AG08396 (cell line): ENCODE measurements around the gene PKDCC.
A peak's percentile ranks its signal among the peaks of the same experiment; 100 is the strongest.

Experiments used
- DNase-seq: peaks from one replicate; pipeline ENCODE4 v3.0.0; 2012; ENCODE audit warnings: low spot score, mixed read lengths

The PKDCC gene

GRCh38 chr2:42050010-42050702 is 2.3 kb downstream of the PKDCC start:
- no peak for DNase-seq

- peak; percentile 30 for DNase-seq
These were observed 3.1 kb downstream of the PKDCC start for GRCh38 chr2:42050703-42051542.

GRCh38 chr2:42051543-42052235 is 3.9 kb downstream of the PKDCC start:
- no peak for DNase-seq

GRCh38 chr2:42052702-42053481 is 5.1 kb downstream of the PKDCC start:
- DNase-seq: peak; percentile 38

- no peak for DNase-seq
These were observed 5.6 kb downstream of the PKDCC start for GRCh38 chr2:42053482-42053790.

- no peak for DNase-seq
These were observed 6.2 kb downstream of the PKDCC start for GRCh38 chr2:42053791-42054701.

GRCh38 chr2:42054714-42055430 is 7.1 kb downstream of the PKDCC start:
- DNase-seq: no peak

- no peak for DNase-seq
These were observed 8.0 kb downstream of the PKDCC start for GRCh38 chr2:42055573-42056514.

GRCh38 chr2:42057159-42057901 is 9.5 kb downstream of the PKDCC start:
- no peak for DNase-seq

- DNase-seq: no peak
These were observed 10.2 kb downstream of the PKDCC start for GRCh38 chr2:42057902-42058450.

- DNase-seq: no peak
These were observed 11.6 kb downstream of the PKDCC start for GRCh38 chr2:42059261-42059898.

- no peak for DNase-seq
These were observed 12.2 kb downstream of the PKDCC start for GRCh38 chr2:42060028-42060427.

GRCh38 chr2:42060718-42061619 is 13.1 kb downstream of the PKDCC start:
- DNase-seq: no peak

GRCh38 chr2:42061839-42062238 is 14.0 kb downstream of the PKDCC start:
- DNase-seq: no peak

GRCh38 chr2:42063431-42064171 is 15.8 kb downstream of the PKDCC start:
- peak; percentile 73 for DNase-seq

GRCh38 chr2:42064417-42064942 is 16.7 kb downstream of the PKDCC start:
- peak; percentile 69 for DNase-seq
